Neural progenitor cell (in vitro differentiated cells): ENCODE measurements around the gene DOCK3. TPM values are rescaled to one million over a fixed set of nuclear protein-coding genes. Genes with fewer than 3 reads are reported as not detected.
A peak's percentile ranks its signal among the peaks of the same experiment; 100 is the strongest.

Experiments used
- DNase-seq: peaks from one replicate; pipeline ENCODE4 v3.0.0-alpha.2; 2016; ENCODE audit warnings: low spot score
- H2AFZ ChIP-seq: fragments of 200-600 bp; sonication (generic); replicated peaks from 2 replicates; pipeline ENCODE4 v1.6.1; 2016; ENCODE audit warnings: antibody characterized with exemption
- H3F3A ChIP-seq: fragments of 200-600 bp; sonication (generic); 2 replicates; pipeline ENCODE4 v1.6.1; 2016; ENCODE audit warnings: antibody characterized with exemption, low read depth
- H3K27ac ChIP-seq: fragments of 200-600 bp; sonication (generic); 2 replicates; pipeline ENCODE4 v1.5.1; 2016; ENCODE audit warnings: mild to moderate bottlenecking
- H3K27me3 ChIP-seq: fragments of 200-600 bp; sonication (generic); 2 replicates; pipeline ENCODE4 v1.6.1; 2016; ENCODE audit warnings: mild to moderate bottlenecking, moderate library complexity
- H3K36me3 ChIP-seq: fragments of 200-600 bp; sonication (generic); 2 replicates; pipeline ENCODE4 v1.5.1; 2016
- H3K4me1 ChIP-seq: fragments of 200-600 bp; sonication (generic); 2 replicates; pipeline ENCODE4 v1.6.1; 2016; ENCODE audit warnings: mixed run types
- H3K4me2 ChIP-seq: fragments of 200-600 bp; sonication (generic); 2 replicates; pipeline ENCODE4 v1.6.1; 2016
- H3K4me3 ChIP-seq: fragments of 200-600 bp; sonication (generic); 2 replicates; pipeline ENCODE4 v1.5.1; 2016
- H3K79me2 ChIP-seq: fragments of 200-600 bp; sonication (generic); 2 replicates; pipeline ENCODE4 v1.6.1; 2016; ENCODE audit warnings: low read depth
- H3K9ac ChIP-seq: fragments of 200-600 bp; sonication (generic); 2 replicates; pipeline ENCODE4 v1.6.1; 2016
- H3K9me3 ChIP-seq: fragments of 200-600 bp; sonication (generic); 2 replicates; pipeline ENCODE4 v1.5.1; 2016; ENCODE audit warnings: low read depth
- H4K20me1 ChIP-seq: fragments of 200-600 bp; sonication (generic); 2 replicates; pipeline ENCODE4 v1.6.1; 2016; ENCODE audit warnings: low read depth
- H3K27ac Mint-ChIP-seq: 3 replicates; pipeline ENCODE4 v1.8.0; 2021; ENCODE audit warnings: mixed read lengths
- H3K27me3 Mint-ChIP-seq: 2 replicates; pipeline ENCODE4 v1.8.0; 2022; ENCODE audit warnings: low read depth, mild to moderate bottlenecking, inconsistent platforms, moderate library complexity, mixed read lengths; ENCODE audit not compliant: insufficient read depth
- H3K36me3 Mint-ChIP-seq: 3 replicates; pipeline ENCODE4 v1.8.0; 2021; ENCODE audit warnings: mixed read lengths
- H3K4me1 Mint-ChIP-seq: 3 replicates; pipeline ENCODE4 v1.8.0; 2021; ENCODE audit warnings: mixed read lengths
- H3K4me3 Mint-ChIP-seq: 3 replicates; pipeline ENCODE4 v1.8.0; 2021; ENCODE audit warnings: mild to moderate bottlenecking, moderate library complexity, mixed read lengths
- H3K9me3 Mint-ChIP-seq: 3 replicates; pipeline ENCODE4 v1.8.0; 2020; ENCODE audit warnings: mixed read lengths
- EZH2 ChIP-seq: fragments of 200-600 bp; sonication (generic); IDR thresholded peaks from 2 replicates; pipeline ENCODE4 v1.6.1; 2017; ENCODE audit warnings: antibody characterized with exemption, mild to moderate bottlenecking, moderate library complexity
- EZH2phosphoT487 ChIP-seq: fragments of 200-600 bp; sonication (generic); IDR thresholded peaks from 2 replicates; pipeline ENCODE4 v1.6.1; 2017; ENCODE audit warnings: antibody characterized with exemption
- total RNA-seq: library from RNA; depleted of rRNA; stranded (reverse); fragments of >200 nt; gene quantifications from 2 replicates; pipeline ENCODE4 v1.2.3, GENCODE V29; 2015; ENCODE audit warnings: low replicate concordance
- TF ChIP-seq, protein P1 (sequence below): fragments of 200-600 bp; sonication (generic); IDR thresholded peaks from 2 replicates; pipeline ENCODE4 v1.5.1; 2017; ENCODE audit warnings: antibody characterized with exemption, mild to moderate bottlenecking

DOCK3 gene
- total RNA-seq, 1 donor from 2014 or later = 10.7 TPM

DNA sequence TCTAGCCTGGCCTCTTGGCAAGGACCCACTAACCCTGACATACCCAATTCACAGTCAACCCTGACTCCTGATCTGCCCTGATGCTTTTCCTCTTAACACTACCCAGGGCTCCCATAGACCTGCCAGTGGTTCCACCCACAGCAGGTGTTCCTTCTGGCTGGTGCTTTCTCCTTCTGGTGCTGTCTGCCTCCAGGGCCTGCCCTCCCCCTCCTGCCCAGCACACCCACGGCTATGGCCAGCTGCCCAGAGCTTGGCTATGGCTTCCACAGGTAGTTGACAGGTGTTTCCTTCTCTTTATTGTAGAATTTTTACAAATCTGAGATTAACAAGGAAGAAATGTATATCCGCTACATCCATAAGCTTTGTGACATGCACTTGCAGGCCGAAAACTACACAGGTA, 663.9 kb downstream of the DOCK3 start:
- Histone ChIP-seq H3K9me3 (no peaks in the 10 kb centered on the region), H3K9ac (no peak overlapping the region), H3K4me3 (no peak overlapping the region), H3K27me3 (no peaks in the 10 kb centered on the region), H2AFZ (no peak overlapping the region), H3K36me3 (no peaks in the 10 kb centered on the region), H4K20me1 (no peaks in the 10 kb centered on the region), H3K4me1 (peaks cover 18% of the 10 kb centered on the region), H3K4me2 (no peak overlapping the region), H3K79me2 (no peaks in the 10 kb centered on the region), H3K27ac (no peak overlapping the region), H3F3A (no peaks in the 10 kb centered on the region)
- Mint-ChIP-seq H3K27ac (no peak overlapping the region), H3K4me1 (peaks cover 30% of the 10 kb centered on the region), H3K4me3 (no peak overlapping the region), H3K9me3 (no peaks in the 10 kb centered on the region), H3K27me3 (no peaks in the 10 kb centered on the region), H3K36me3 (peaks cover 11% of the 10 kb centered on the region)
- DNase-seq = no peak
- TF ChIP-seq, protein P1, sequence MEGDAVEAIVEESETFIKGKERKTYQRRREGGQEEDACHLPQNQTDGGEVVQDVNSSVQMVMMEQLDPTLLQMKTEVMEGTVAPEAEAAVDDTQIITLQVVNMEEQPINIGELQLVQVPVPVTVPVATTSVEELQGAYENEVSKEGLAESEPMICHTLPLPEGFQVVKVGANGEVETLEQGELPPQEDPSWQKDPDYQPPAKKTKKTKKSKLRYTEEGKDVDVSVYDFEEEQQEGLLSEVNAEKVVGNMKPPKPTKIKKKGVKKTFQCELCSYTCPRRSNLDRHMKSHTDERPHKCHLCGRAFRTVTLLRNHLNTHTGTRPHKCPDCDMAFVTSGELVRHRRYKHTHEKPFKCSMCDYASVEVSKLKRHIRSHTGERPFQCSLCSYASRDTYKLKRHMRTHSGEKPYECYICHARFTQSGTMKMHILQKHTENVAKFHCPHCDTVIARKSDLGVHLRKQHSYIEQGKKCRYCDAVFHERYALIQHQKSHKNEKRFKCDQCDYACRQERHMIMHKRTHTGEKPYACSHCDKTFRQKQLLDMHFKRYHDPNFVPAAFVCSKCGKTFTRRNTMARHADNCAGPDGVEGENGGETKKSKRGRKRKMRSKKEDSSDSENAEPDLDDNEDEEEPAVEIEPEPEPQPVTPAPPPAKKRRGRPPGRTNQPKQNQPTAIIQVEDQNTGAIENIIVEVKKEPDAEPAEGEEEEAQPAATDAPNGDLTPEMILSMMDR = no peak
- TF ChIP-seq EZH2phosphoT487 (no peak), EZH2 (no peak)

DNA sequence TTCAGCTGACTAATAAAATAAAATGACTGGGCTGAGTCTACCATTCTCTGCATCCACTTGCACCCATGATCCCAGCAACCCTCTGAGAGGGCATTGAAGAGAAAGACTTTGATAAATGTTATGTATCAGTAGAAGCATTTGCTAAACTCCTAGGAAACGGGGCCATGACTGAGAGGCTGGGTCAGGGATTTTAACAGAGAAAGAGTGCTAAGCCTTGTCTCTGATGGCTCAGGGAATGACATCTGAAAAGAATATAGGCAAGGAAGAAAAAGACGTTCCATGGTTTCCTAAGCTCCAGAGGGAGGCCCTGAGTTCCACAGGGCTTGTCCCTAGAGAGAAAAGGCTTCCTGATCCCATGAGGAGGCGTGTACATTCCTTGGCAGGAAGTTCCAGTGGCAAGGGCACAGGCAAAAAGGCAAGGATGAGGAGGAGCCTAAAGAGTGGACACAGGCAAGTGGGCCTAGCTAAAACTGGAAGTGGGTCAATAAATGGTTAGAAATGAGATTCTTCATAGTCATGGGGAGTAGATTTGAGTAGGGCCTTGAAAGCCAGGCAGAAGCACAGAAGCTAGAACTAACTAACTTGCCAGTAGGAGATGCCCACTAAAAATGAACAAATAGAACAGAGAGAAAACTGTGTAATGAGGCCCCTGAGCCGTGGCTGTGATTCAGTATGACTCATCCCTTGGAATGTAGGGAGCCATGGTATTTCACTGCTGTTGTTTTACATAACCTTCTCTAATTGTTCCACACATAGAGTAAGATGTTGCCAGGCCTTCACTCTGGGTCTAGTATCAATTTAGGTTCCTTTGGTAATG, 665.5 kb downstream of the DOCK3 start:
- no peaks in the 10 kb centered on the region for H3K79me2 ChIP-seq
- H3K36me3 Mint-ChIP-seq = peaks cover 11% of the 10 kb centered on the region
- H3K4me1 Mint-ChIP-seq = peaks cover 21% of the 10 kb centered on the region
- H3K36me3 ChIP-seq = no peaks in the 10 kb centered on the region
- H3F3A ChIP-seq = no peaks in the 10 kb centered on the region
- H3K4me3 Mint-ChIP-seq = no peak overlapping the region
- no peak overlapping the region for H3K4me3 ChIP-seq
- no peak for DNase-seq
- no peaks in the 10 kb centered on the region for H3K9me3 Mint-ChIP-seq
- no peaks in the 10 kb centered on the region for H4K20me1 ChIP-seq
- no peak overlapping the region for H3K4me2 ChIP-seq
- peak overlapping the region; percentile 55 for H3K27ac Mint-ChIP-seq
- no peak overlapping the region for H2AFZ ChIP-seq
- no peaks in the 10 kb centered on the region for H3K9me3 ChIP-seq
- no peaks in the 10 kb centered on the region for H3K27me3 ChIP-seq
- peaks cover 8% of the 10 kb centered on the region for H3K4me1 ChIP-seq
- no peaks in the 10 kb centered on the region for H3K27me3 Mint-ChIP-seq
- H3K27ac ChIP-seq = no peak overlapping the region
- H3K9ac ChIP-seq = no peak overlapping the region
- no peak for TF ChIP-seq EZH2
- TF ChIP-seq EZH2phosphoT487 = no peak
- TF ChIP-seq, protein P1 = no peak

DNA sequence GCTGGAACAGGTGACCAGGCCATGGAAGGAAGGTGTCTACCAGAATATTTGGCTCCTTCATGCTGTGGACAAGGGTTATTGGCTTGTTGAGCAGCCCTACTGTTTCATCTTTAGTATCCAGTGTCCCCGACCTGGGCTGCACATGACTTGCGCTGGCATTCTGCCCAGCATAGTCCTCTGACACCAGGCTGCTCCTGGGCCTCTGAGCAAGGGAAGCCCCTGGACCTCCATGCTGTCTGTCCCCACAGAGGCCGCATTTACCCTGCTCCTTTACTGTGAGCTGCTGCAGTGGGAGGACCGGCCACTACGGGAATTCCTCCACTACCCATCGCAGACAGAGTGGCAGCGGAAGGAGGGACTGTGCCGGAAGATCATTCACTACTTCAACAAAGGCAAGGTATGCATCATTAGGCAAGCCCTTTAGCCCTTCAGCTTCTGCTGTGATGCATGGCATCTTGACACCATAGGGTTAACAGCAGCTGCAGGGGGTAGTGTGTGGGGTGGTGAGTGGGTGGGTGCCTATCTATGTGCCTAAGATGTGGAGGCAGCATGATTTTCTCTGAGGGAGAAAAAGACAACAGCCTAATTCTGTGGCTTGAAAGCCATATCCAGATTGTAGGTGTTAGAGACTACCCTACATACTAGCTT, 666.4 kb downstream of the DOCK3 start:
- peak; percentile 25 for DNase-seq
- H2AFZ ChIP-seq = no peak overlapping the region

More for the DNA sequence above, 666.4 kb downstream of the DOCK3 start:
- H3F3A ChIP-seq = no peaks in the 10 kb centered on the region
- peaks cover 8% of the 10 kb centered on the region for H3K4me1 ChIP-seq
- peaks cover 21% of the 10 kb centered on the region for H3K4me1 Mint-ChIP-seq
- H3K9me3 Mint-ChIP-seq = no peaks in the 10 kb centered on the region
- no peaks in the 10 kb centered on the region for H3K9me3 ChIP-seq
- H3K4me2 ChIP-seq = no peak overlapping the region
- TF ChIP-seq EZH2phosphoT487 (no peak), EZH2 (no peak)
- TF ChIP-seq, protein P1 = no peak
- no peak overlapping the region for H3K4me3 Mint-ChIP-seq
- H3K36me3 ChIP-seq = no peaks in the 10 kb centered on the region
- H3K27me3 ChIP-seq = no peaks in the 10 kb centered on the region
- no peaks in the 10 kb centered on the region for H4K20me1 ChIP-seq
- H3K79me2 ChIP-seq = no peaks in the 10 kb centered on the region
- H3K27me3 Mint-ChIP-seq = no peaks in the 10 kb centered on the region
- no peak overlapping the region for H3K4me3 ChIP-seq
- no peak overlapping the region for H3K9ac ChIP-seq
- H3K27ac Mint-ChIP-seq = no peak overlapping the region
- peaks cover 11% of the 10 kb centered on the region for H3K36me3 Mint-ChIP-seq
- no peak overlapping the region for H3K27ac ChIP-seq
